Glutamatergic neuron (in vitro differentiated cells): Measurements from ENCODE around the gene SH3BP5. TPM values are rescaled to one million over a fixed set of nuclear protein-coding genes. Genes with fewer than 3 reads are reported as not detected.

ENCODE experiments used
- DNase-seq: peaks from one replicate; pipeline ENCODE4 v3.0.0; 2022
- H3K27ac Mint-ChIP-seq: one replicate; pipeline ENCODE4 v1.8.0; 2020; ENCODE audit warnings: mild to moderate bottlenecking, mixed read lengths, inconsistent platforms; ENCODE audit not compliant: unreplicated experiment
- H3K27me3 Mint-ChIP-seq: one replicate; pipeline ENCODE4 v1.8.0; 2020; ENCODE audit warnings: mild to moderate bottlenecking, moderate library complexity, mixed read lengths, inconsistent platforms; ENCODE audit not compliant: unreplicated experiment
- H3K36me3 Mint-ChIP-seq: one replicate; pipeline ENCODE4 v1.8.0; 2020; ENCODE audit warnings: mild to moderate bottlenecking, mixed read lengths, inconsistent platforms; ENCODE audit not compliant: unreplicated experiment
- H3K4me1 Mint-ChIP-seq: one replicate; pipeline ENCODE4 v1.8.0; 2020; ENCODE audit warnings: mild to moderate bottlenecking, low read depth, mixed read lengths, inconsistent platforms; ENCODE audit not compliant: unreplicated experiment
- H3K4me3 Mint-ChIP-seq: one replicate; pipeline ENCODE4 v1.8.0; 2020; ENCODE audit warnings: mild to moderate bottlenecking, mixed read lengths, inconsistent platforms; ENCODE audit not compliant: unreplicated experiment
- H3K9me3 Mint-ChIP-seq: one replicate; pipeline ENCODE4 v1.8.0; 2020; ENCODE audit warnings: mild to moderate bottlenecking, moderate library complexity, mixed read lengths, inconsistent platforms; ENCODE audit not compliant: unreplicated experiment
- total RNA-seq: library from RNA; stranded (reverse); fragmentation: NEBNext Ultra II Directional; extraction: Animal tissue kit (Norgen Biotek cat#: 25700); gene quantifications from one replicate; pipeline ENCODE4 v1.2.1, GENCODE V29; 2021; ENCODE audit not compliant: unreplicated experiment
- TF ChIP-seq, protein P1 (sequence below): fragments of 200-600 bp; sonication (generic); IDR thresholded peaks from one replicate; pipeline ENCODE4 v1.5.0; 2021; ENCODE audit not compliant: partially characterized antibody, unreplicated experiment

SH3BP5 gene
- total RNA-seq, 1 donor from 2014 or later: 25.3 TPM

DNA sequence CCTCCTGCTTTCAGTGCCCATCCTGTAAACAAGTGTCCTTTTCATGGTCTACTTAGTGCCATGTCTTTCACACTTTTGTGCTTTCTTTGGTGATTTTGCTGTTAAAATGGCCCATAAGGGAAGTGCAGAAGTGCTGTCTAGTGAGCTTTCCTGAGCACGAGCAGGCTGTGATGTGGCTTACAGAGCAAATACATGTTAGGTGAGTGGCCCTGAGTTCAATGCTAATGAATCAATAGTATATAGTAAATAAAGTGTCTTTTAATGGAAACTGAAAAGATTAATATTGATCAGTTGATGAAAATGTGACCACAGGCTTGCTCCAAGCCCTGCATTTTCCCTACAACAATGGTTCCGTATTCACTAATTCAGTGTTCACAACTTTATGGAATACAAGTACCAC is 5.7 kb downstream of the SH3BP5 start:
- Mint-ChIP-seq H3K4me3 (peak overlapping the region; percentile 70), H3K9me3 (peaks cover 8% of the 10 kb centered on the region), H3K36me3 (no peaks in the 10 kb centered on the region), H3K27ac (peak overlapping the region; percentile 94), H3K4me1 (peaks cover 57% of the 10 kb centered on the region), H3K27me3 (peaks cover 4% of the 10 kb centered on the region)
- DNase-seq: no peak
- TF ChIP-seq, protein P1, sequence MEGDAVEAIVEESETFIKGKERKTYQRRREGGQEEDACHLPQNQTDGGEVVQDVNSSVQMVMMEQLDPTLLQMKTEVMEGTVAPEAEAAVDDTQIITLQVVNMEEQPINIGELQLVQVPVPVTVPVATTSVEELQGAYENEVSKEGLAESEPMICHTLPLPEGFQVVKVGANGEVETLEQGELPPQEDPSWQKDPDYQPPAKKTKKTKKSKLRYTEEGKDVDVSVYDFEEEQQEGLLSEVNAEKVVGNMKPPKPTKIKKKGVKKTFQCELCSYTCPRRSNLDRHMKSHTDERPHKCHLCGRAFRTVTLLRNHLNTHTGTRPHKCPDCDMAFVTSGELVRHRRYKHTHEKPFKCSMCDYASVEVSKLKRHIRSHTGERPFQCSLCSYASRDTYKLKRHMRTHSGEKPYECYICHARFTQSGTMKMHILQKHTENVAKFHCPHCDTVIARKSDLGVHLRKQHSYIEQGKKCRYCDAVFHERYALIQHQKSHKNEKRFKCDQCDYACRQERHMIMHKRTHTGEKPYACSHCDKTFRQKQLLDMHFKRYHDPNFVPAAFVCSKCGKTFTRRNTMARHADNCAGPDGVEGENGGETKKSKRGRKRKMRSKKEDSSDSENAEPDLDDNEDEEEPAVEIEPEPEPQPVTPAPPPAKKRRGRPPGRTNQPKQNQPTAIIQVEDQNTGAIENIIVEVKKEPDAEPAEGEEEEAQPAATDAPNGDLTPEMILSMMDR: no peak

- peaks cover 4% of the 10 kb centered on the region for H3K27me3 Mint-ChIP-seq
- DNase-seq: no peak
- peaks cover 53% of the 10 kb centered on the region for H3K4me1 Mint-ChIP-seq
- H3K9me3 Mint-ChIP-seq: peaks cover 6% of the 10 kb centered on the region
- H3K4me3 Mint-ChIP-seq: peak overlapping the region; percentile 70
- H3K27ac Mint-ChIP-seq: peak overlapping the region; percentile 94
- TF ChIP-seq, protein P1: no peak
- no peaks in the 10 kb centered on the region for H3K36me3 Mint-ChIP-seq
These were observed 6.3 kb downstream of the SH3BP5 start for GRCh38 chr3:15326037-15326436.

DNA sequence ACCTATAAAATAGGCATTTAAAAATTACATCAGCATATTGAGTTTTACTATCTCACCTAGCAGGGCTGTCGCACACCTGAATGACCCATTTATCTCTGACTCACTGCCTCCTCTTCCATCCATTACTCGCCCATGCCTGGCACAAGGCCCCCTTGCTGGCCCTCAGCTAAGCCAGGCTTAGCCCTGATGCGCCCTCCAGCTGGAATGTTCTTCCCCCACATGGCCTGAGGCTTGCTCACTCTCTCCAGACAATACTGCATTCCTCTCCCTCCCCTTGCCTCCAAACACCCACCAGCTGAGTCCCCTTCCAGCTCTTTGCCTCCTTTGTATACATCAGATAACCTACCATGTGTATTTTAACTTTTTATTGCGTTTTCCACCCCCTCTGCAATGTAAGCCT is 7.2 kb downstream of the SH3BP5 start:
- Mint-ChIP-seq H3K4me3 (peak overlapping the region; percentile 21), H3K27ac (peak overlapping the region; percentile 94), H3K27me3 (peaks cover 4% of the 10 kb centered on the region), H3K36me3 (no peaks in the 10 kb centered on the region), H3K4me1 (peaks cover 54% of the 10 kb centered on the region), H3K9me3 (peaks cover 8% of the 10 kb centered on the region)
- no peak for DNase-seq
- TF ChIP-seq, protein P1: no peak

DNA sequence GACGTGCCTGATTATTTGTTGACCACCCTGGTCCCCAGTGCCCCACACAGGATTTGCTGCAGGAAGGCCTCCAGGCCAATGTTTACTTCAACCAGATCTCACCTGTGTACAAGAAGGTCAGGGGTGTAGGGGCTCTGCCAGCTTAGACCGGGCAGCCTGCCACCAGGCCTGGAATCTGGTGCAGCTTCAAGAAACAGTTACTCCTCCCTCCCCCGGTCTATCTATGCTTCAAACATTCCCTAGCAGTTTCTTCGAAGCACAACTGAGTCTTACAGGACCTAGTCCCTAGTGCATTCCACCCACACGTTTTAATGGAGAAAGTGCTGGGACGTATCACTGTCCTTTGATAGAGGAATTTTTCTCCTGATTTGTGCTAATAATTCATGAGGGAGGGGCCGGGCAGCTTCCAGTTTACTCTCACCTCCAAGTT is 8.0 kb downstream of the SH3BP5 start:
- TF ChIP-seq, protein P1: no peak
- no peak for DNase-seq
- Mint-ChIP-seq H3K27ac (peak overlapping the region; percentile 43), H3K27me3 (peaks cover 4% of the 10 kb centered on the region), H3K36me3 (no peaks in the 10 kb centered on the region), H3K9me3 (peaks cover 6% of the 10 kb centered on the region), H3K4me1 (peaks cover 53% of the 10 kb centered on the region), H3K4me3 (peak overlapping the region; percentile 32)

GRCh38 chr3:15323063-15323462 is 9.3 kb downstream of the SH3BP5 start:
- H3K27me3 Mint-ChIP-seq: peaks cover 1% of the 10 kb centered on the region
- H3K36me3 Mint-ChIP-seq: no peaks in the 10 kb centered on the region
- no peak overlapping the region for H3K4me3 Mint-ChIP-seq
- TF ChIP-seq, protein P1: no peak
- no peak for DNase-seq
- no peak overlapping the region for H3K27ac Mint-ChIP-seq
- H3K9me3 Mint-ChIP-seq: peaks cover 5% of the 10 kb centered on the region
- peaks cover 55% of the 10 kb centered on the region for H3K4me1 Mint-ChIP-seq
